Measurements from ENCODE around the gene SEC11A. TPM values are rescaled to one million over a fixed set of nuclear protein-coding genes. Genes with fewer than 3 reads are reported as not detected.
"Not testable (repeated sequence)": the region's sequence is repeated elsewhere in the genome, so short reads cannot be mapped to it uniquely, and the experiment has no call there.

Gene SEC11A
- total RNA-seq, 1 donor from 2014 or later = 168 TPM

DNA sequence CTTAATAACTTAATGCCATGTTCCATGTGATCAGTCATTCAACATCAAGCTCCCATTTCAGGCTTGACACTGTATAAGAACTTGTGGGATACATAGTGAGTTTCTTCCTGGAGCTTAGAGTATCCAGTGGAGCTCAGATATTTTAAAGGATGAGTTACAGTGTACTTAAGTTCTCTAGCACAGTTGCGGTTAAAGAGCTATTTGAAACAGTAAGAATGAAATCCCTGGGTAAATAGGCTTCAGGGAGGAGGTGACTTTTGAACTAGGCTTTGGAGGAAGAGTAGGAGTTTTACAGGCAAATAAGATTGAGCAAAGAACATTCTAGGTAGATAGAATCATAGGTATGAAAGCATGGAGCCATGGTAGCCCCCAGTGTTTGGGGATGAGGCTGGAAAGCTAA is 36.3 kb upstream of the SEC11A start:
- H3K4me3 ChIP-seq = no peak overlapping the region
- no peaks in the 10 kb centered on the region for H3K36me3 ChIP-seq
- peak overlapping the region; percentile 47 for H3K27ac ChIP-seq
- TF ChIP-seq, protein P1, sequence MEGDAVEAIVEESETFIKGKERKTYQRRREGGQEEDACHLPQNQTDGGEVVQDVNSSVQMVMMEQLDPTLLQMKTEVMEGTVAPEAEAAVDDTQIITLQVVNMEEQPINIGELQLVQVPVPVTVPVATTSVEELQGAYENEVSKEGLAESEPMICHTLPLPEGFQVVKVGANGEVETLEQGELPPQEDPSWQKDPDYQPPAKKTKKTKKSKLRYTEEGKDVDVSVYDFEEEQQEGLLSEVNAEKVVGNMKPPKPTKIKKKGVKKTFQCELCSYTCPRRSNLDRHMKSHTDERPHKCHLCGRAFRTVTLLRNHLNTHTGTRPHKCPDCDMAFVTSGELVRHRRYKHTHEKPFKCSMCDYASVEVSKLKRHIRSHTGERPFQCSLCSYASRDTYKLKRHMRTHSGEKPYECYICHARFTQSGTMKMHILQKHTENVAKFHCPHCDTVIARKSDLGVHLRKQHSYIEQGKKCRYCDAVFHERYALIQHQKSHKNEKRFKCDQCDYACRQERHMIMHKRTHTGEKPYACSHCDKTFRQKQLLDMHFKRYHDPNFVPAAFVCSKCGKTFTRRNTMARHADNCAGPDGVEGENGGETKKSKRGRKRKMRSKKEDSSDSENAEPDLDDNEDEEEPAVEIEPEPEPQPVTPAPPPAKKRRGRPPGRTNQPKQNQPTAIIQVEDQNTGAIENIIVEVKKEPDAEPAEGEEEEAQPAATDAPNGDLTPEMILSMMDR (IDR thresholded peaks at IDR 0.05) = no peak
- DNase-seq (no peak), ATAC-seq (no peak)
- intact Hi-C loops (cut with DNase I) = no loop called here
- no peaks in the 10 kb centered on the region for H3K9me3 ChIP-seq
- no peaks in the 10 kb centered on the region for H3K27me3 ChIP-seq
- peaks cover 52% of the 10 kb centered on the region for H3K4me1 ChIP-seq

DNA sequence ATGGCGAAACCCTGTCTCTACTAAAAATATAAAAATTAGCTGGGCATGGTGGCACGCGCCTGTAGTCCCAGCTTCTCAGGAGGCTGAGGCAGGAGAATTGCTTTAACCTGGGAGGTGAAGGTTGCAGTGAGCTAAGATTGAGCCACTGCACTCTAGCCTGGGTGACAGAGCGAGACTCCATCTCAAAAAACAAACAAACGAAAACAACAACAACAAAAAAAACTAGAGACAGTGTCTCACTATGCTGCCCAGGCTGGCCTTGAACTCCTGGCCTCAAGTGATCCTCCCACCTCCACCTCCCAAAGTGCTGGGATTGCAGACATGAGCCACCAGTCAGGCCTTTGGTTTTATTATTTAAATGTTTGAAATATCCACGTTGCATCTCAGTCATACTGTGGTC is 35.8 kb upstream of the SEC11A start:
- H3K27me3 ChIP-seq; ATAC-seq; H3K4me3 ChIP-seq; H3K36me3 ChIP-seq; H3K9me3 ChIP-seq; DNase-seq; intact Hi-C loops (cut with DNase I): not testable (repeated sequence)
- H3K4me1 ChIP-seq = peaks cover 57% of the 10 kb centered on the region
- H3K27ac ChIP-seq = peak overlapping the region; percentile 47

DNA sequence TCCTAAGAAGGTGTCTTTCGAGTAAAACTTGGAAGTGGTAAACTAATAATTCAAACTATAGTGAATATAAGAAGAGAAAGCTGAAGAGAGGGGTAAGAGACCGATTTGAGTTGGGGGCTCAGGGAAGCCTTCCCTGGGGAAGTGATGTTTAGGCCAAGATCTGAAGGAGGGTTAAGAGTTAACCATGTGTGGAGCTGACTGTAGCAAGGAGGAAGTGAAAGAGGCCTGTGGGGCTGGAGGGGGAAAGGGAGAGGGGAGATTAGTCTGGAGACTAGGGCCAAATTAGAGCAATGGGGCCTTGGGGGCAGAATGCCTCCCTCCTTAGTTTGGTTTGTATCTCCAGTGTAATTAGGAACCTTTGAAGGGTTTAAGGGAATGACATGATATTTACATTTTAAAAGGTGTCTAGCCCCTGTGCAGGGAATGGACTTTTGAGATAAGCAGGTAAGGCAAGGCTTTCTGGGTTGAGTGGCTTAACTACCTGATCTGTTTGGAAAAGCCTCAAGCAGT is 34.7 kb upstream of the SEC11A start:
- H3K27ac ChIP-seq = peak overlapping the region; percentile 3
- no peak for ATAC-seq
- no peak for DNase-seq
- intact Hi-C loops (cut with DNase I) = no loop called here
- no peaks in the 10 kb centered on the region for H3K36me3 ChIP-seq
- peak overlapping the region; percentile 5 for H3K4me3 ChIP-seq
- H3K27me3 ChIP-seq = no peaks in the 10 kb centered on the region
- H3K9me3 ChIP-seq = no peaks in the 10 kb centered on the region
- H3K4me1 ChIP-seq = peaks cover 56% of the 10 kb centered on the region
- TF ChIP-seq, protein P1 (IDR thresholded peaks at IDR 0.05) = no peak

GRCh38 chr15:84749111-84749991 is 33.4 kb upstream of the SEC11A start:
- Histone ChIP-seq H3K4me3 (peak overlapping the region; percentile 84), H3K4me1 (peaks cover 53% of the 10 kb centered on the region), H3K27me3 (no peaks in the 10 kb centered on the region), H3K27ac (peak overlapping the region; percentile 89), H3K36me3 (no peaks in the 10 kb centered on the region), H3K9me3 (no peaks in the 10 kb centered on the region)
- TF ChIP-seq, protein P1 (IDR thresholded peaks at IDR 0.05) = no peak
- ATAC-seq (peak; percentile 8), DNase-seq (peak; percentile 70)
- intact Hi-C loops (cut with DNase I) = no loop called here

- TF ChIP-seq, protein P1 (IDR thresholded peaks at IDR 0.05) = no peak
- DNase-seq (peak; percentile 94), ATAC-seq (peak; percentile 84)
- Histone ChIP-seq H3K4me3 (peak within 1 kb of the TSS; percentile 84), H3K27ac (peak within 1 kb of the TSS; percentile 100), H3K27me3 (no peaks in the 10 kb centered on the region), H3K36me3 (no peaks in the 10 kb centered on the region), H3K4me1 (peaks cover 48% of the 10 kb centered on the region), H3K9me3 (no peaks in the 10 kb centered on the region)
- intact Hi-C loops (cut with DNase I) = no loop called here
Measured at GRCh38 chr15:84748274-84749110, 32.6 kb upstream of the SEC11A start, which contains the start of gene ZNF592. Gene ZNF592, plus strand, starts transcription at chr15:84748592. Its CDS starts 34,084 bp downstream, at chr15:84782676.
